BLaER1 (cell line): ENCODE measurements around the gene TBC1D21.

Experiments
- H3K27ac ChIP-seq: shearing (Covaris generic); formaldehyde crosslinking; 2 replicates; pipeline ENCODE4 v1.8.1; 2022
- H3K27me3 ChIP-seq: shearing (Covaris generic); formaldehyde crosslinking; 2 replicates; pipeline ENCODE4 v1.8.1; 2022
- H3K36me3 ChIP-seq: shearing (Covaris generic); formaldehyde crosslinking; 2 replicates; pipeline ENCODE4 v1.8.1; 2022
- H3K4me1 ChIP-seq: shearing (Covaris generic); formaldehyde crosslinking; 2 replicates; pipeline ENCODE4 v1.8.1; 2022
- H3K4me2 ChIP-seq: shearing (Covaris generic); formaldehyde crosslinking; 2 replicates; pipeline ENCODE4 v1.8.1; 2022
- H3K4me3 ChIP-seq: shearing (Covaris generic); formaldehyde crosslinking; 2 replicates; pipeline ENCODE4 v1.8.1; 2022
- H3K9ac ChIP-seq: shearing (Covaris generic); formaldehyde crosslinking; 2 replicates; pipeline ENCODE4 v1.8.1; 2022
- H3K9me3 ChIP-seq: shearing (Covaris generic); formaldehyde crosslinking; 2 replicates; pipeline ENCODE4 v1.8.1; 2022
- H4K20me1 ChIP-seq: shearing (Covaris generic); formaldehyde crosslinking; 2 replicates; pipeline ENCODE4 v1.8.1; 2022
- Cebpa-rat ChIP-seq: shearing (Covaris generic); IDR thresholded peaks from 2 replicates; pipeline ENCODE4 v1.8.1; 2022

The TBC1D21 gene

DNA sequence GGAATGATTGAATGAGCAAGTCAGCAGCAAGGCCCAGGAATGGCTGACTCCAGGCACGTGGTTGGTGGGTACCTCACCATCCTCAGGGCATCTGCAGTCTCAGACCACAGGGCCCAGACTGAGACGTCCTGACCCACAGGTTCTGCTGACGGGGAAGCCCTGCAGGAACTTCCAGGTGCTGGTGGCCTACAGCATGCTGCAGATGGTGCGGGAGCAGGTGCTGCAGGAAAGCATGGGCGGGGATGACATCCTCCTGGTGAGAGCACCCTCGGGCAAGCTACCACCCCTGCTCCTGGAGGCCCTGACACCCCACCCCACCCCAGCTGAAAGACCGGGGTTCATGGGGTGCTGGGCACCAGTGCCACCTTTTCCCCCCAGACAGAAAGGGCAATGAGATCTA, 14.1 kb downstream of the TBC1D21 start:
- no peaks in the 10 kb centered on the region for H4K20me1 ChIP-seq
- no peak overlapping the region for H3K27ac ChIP-seq
- H3K9me3 ChIP-seq = peaks cover 13% of the 10 kb centered on the region
- no peak overlapping the region for H3K4me3 ChIP-seq
- no peak overlapping the region for H3K4me2 ChIP-seq
- H3K27me3 ChIP-seq = no peaks in the 10 kb centered on the region
- no peak overlapping the region for H3K9ac ChIP-seq
- H3K4me1 ChIP-seq = no peaks in the 10 kb centered on the region
- H3K36me3 ChIP-seq = no peaks in the 10 kb centered on the region
- TF ChIP-seq Cebpa-rat = no peak

DNA sequence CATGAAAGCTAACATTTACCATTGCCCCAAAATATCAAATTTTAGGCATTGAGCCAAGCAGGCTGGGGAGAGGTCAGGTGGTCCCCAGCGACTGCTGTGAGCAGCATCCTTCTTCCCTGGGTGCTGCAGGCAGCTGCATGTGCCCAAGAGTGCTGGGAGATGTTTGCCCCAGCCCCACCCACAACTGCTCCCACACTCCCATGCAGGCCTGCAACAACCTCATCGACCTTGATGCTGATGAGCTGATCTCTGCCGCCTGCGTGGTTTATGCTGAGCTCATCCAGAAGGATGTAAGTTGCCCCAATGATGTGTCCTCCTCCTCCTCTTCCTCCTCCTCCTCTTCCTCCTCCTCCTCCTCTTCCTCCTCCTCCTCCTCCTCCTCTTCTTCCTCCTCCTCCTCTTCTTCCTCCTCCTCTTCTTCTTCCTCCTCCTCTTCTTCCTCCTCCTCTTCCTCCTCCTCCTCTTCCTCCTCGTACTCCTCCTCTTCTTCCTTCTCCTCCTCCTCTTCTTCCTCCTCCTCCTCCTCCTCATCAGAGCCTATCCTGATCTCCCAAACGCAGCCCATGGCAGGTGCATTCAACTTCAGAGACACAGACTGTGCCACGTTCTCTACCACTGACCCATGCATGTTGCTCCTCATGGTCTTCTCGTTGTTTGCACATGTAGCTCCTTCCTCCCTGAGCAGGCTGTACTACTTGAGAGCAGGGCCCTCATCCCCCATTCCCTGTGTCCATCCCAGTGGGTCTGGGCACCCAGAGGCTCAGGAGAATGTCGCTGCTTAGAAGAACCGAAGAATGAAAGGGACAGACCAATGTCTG, 15.1 kb downstream of the TBC1D21 start:
- Histone ChIP-seq H3K4me2 (no peak overlapping the region), H3K27me3 (no peaks in the 10 kb centered on the region), H3K4me3 (no peak overlapping the region), H4K20me1 (no peaks in the 10 kb centered on the region), H3K9me3 (peaks cover 22% of the 10 kb centered on the region), H3K27ac (no peak overlapping the region), H3K9ac (no peak overlapping the region), H3K36me3 (no peaks in the 10 kb centered on the region), H3K4me1 (no peaks in the 10 kb centered on the region)
- TF ChIP-seq Cebpa-rat = no peak

GRCh38 chr15:73889053-73889761, 15.8 kb downstream of the TBC1D21 start:
- no peak overlapping the region for H3K9ac ChIP-seq
- H4K20me1 ChIP-seq = no peaks in the 10 kb centered on the region
- no peaks in the 10 kb centered on the region for H3K4me1 ChIP-seq
- H3K9me3 ChIP-seq = peaks cover 26% of the 10 kb centered on the region
- H3K36me3 ChIP-seq = no peaks in the 10 kb centered on the region
- TF ChIP-seq Cebpa-rat = no peak
- no peak overlapping the region for H3K4me3 ChIP-seq
- H3K4me2 ChIP-seq = no peak overlapping the region
- no peaks in the 10 kb centered on the region for H3K27me3 ChIP-seq
- H3K27ac ChIP-seq = no peak overlapping the region

DNA sequence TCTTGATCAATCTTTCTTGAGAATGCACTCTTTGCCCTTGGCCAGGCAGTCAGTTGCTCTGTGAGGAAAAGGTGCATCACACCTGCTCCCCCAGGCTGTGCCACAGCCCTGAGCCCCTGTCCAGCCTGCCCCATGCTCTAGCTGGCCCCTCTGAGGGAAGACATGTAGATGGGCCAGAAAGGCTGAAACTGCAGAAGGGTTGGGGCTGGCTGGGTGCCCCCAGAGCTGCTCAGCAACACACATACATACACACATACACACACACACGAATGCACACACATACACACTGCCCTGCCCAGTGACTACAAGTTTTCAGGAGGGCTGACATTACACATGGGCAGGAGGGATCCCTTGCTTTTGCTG, 16.4 kb downstream of the TBC1D21 start:
- H3K4me2 ChIP-seq = no peak overlapping the region
- H3K4me1 ChIP-seq = no peaks in the 10 kb centered on the region
- no peak overlapping the region for H3K27ac ChIP-seq
- peaks cover 26% of the 10 kb centered on the region for H3K9me3 ChIP-seq
- no peak overlapping the region for H3K4me3 ChIP-seq
- no peaks in the 10 kb centered on the region for H3K27me3 ChIP-seq
- no peak overlapping the region for H3K9ac ChIP-seq
- no peaks in the 10 kb centered on the region for H4K20me1 ChIP-seq
- H3K36me3 ChIP-seq = no peaks in the 10 kb centered on the region
- TF ChIP-seq Cebpa-rat = no peak

DNA sequence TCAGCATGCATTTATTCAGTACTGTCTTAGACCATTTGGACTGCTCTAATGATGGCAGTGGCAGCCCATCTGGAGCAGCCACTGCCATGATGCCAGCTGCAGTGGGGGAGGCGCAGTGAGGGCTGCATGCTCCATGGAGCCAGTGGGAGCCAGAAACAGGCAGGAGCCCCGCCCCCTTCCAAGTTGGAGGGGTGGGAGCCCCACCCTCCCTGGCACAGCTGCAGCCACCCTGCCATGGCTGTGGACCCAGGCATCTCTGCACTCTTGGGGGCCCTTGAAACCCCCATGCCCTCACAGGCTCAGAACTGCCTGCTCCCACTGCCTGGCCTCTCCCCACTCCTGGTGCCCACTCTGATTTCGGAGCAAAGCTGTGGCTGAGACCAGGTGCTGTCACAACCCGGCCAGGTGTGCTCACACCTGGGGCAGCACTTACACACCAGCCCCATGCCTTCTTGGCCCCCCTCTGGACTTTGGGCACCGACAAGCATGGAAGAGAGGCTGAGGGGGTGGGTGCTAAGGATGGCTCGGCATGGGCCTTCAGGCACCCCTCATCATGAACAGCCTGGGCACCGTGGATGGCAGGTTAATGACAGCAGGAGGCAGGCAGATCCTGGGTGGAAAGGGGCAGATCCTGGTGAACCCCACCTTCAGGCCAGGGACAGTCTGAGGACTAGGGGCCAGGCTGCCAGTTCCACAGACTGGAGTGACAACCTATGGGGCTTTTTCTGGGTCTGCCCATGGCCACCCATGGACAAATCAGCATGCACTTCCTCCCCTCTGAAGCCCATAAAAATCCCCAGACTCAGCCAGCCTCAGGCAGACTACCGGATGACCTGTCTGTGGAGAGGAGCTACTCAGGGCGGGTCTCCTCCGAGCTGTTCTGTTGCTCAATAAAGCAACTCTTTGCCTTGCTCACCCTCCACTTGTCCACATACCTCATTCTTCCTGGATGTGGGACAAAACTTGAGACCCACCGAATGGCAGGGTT, 18.3 kb downstream of the TBC1D21 start:
- no peak for TF ChIP-seq Cebpa-rat
- no peaks in the 10 kb centered on the region for H3K36me3 ChIP-seq
- no peaks in the 10 kb centered on the region for H3K27me3 ChIP-seq
- H3K9ac ChIP-seq = no peak overlapping the region
- no peaks in the 10 kb centered on the region for H3K4me1 ChIP-seq
- H3K27ac ChIP-seq = no peak overlapping the region
- no peak overlapping the region for H3K4me2 ChIP-seq
- no peak overlapping the region for H3K4me3 ChIP-seq
- no peaks in the 10 kb centered on the region for H4K20me1 ChIP-seq
- peaks cover 26% of the 10 kb centered on the region for H3K9me3 ChIP-seq

- H3K4me1 ChIP-seq = no peaks in the 10 kb centered on the region
Observed at GRCh38 chr15:73892446-73893226, 19.3 kb downstream of the TBC1D21 start.

DNA sequence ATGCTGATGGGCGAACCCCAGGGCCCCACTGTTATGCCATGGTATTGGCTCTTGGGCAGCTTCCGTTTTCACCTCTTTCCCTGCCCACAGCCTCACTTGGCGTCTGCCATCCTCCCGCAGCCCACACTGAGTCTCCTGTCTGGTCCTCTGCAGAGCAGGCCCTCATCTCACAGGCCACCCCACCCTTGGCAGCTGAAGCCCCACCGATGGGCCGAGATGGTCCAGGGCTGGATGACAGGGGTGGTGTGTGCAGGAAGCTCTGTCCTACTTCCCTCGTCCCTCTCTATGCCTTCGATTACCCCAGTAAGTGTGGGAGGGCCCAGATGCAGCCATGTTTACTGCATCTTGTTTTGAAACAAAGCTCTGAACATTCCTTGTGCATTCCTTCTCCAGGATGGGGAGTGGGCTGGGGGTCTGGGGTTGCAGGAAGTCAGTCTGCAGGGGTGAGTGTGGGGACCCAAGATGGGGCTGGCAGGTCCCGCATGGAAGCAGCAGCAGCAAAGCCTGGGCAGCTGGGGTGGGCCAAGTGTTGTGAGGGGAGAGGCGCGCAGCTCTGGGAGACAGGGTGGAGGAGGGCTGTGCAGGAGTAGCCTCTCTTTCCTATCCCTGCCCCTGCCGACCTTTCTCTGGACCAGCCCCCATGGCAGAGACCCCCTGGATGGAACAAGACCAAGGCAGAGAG, 20.9 kb downstream of the TBC1D21 start:
- Histone ChIP-seq H4K20me1 (no peaks in the 10 kb centered on the region), H3K4me1 (no peaks in the 10 kb centered on the region), H3K27ac (no peak overlapping the region), H3K9ac (no peak overlapping the region), H3K9me3 (peaks cover 26% of the 10 kb centered on the region), H3K27me3 (no peaks in the 10 kb centered on the region), H3K4me3 (no peak overlapping the region), H3K36me3 (no peaks in the 10 kb centered on the region), H3K4me2 (no peak overlapping the region)
- no peak for TF ChIP-seq Cebpa-rat

More at GRCh38 chr15:73892446-73893226, 19.3 kb downstream of the TBC1D21 start:
- Histone ChIP-seq H3K4me3 (no peak overlapping the region), H3K36me3 (no peaks in the 10 kb centered on the region), H3K27ac (no peak overlapping the region), H3K9ac (no peak overlapping the region), H3K4me2 (no peak overlapping the region), H3K27me3 (no peaks in the 10 kb centered on the region), H3K9me3 (peaks cover 26% of the 10 kb centered on the region), H4K20me1 (no peaks in the 10 kb centered on the region)
- TF ChIP-seq Cebpa-rat = no peak

GRCh38 chr15:73897441-73898261, 24.3 kb downstream of the TBC1D21 start:
- Histone ChIP-seq H3K27me3 (no peaks in the 10 kb centered on the region), H3K9ac (no peak overlapping the region)

More at GRCh38 chr15:73897441-73898261, 24.3 kb downstream of the TBC1D21 start:
- Histone ChIP-seq H3K36me3 (no peaks in the 10 kb centered on the region), H3K4me3 (no peak overlapping the region), H3K4me2 (no peak overlapping the region), H3K27ac (no peak overlapping the region), H3K9me3 (peaks cover 12% of the 10 kb centered on the region), H4K20me1 (no peaks in the 10 kb centered on the region), H3K4me1 (no peaks in the 10 kb centered on the region)
- no peak for TF ChIP-seq Cebpa-rat
